NB4 (cell line): ENCODE data around the gene TLCD2.

Source experiments
- POLR2A ChIP-seq: IDR thresholded peaks from 2 replicates; pipeline ENCODE4 v1.6.1; 2011; ENCODE audit warnings: mild to moderate bottlenecking; ENCODE audit not compliant: insufficient read length; ENCODE audit errors: extremely low read depth
- TF ChIP-seq, protein P1 (sequence below): IDR thresholded peaks from one replicate; pipeline ENCODE4 v1.5.1; 2012; ENCODE audit warnings: low read depth, low read length

DNA sequence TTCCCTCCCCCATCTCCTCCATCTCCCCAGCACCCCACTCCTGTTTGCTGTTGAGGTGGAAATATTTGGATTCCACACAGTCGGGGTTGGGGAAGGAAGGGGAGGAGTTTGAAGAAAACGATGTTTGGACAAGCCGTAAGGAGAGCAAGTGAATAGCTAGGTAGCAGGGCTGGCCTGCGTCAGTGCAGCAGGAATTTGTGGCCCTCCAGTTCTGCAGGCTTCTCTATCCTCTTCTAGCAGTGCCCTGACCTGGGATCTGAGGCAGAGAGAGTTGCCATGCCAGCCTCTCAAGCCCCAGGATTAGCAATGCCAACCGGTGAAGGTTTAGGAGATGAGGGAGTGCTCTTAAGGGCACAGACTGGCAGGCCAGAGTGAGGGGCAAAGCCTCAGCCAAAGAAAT is 12.5 kb downstream of the TLCD2 start:
- TF ChIP-seq POLR2A: no peak
- TF ChIP-seq, protein P1, sequence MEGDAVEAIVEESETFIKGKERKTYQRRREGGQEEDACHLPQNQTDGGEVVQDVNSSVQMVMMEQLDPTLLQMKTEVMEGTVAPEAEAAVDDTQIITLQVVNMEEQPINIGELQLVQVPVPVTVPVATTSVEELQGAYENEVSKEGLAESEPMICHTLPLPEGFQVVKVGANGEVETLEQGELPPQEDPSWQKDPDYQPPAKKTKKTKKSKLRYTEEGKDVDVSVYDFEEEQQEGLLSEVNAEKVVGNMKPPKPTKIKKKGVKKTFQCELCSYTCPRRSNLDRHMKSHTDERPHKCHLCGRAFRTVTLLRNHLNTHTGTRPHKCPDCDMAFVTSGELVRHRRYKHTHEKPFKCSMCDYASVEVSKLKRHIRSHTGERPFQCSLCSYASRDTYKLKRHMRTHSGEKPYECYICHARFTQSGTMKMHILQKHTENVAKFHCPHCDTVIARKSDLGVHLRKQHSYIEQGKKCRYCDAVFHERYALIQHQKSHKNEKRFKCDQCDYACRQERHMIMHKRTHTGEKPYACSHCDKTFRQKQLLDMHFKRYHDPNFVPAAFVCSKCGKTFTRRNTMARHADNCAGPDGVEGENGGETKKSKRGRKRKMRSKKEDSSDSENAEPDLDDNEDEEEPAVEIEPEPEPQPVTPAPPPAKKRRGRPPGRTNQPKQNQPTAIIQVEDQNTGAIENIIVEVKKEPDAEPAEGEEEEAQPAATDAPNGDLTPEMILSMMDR: no peak
